Mesenchymal stem cell (in vitro differentiated cells and primary cell): Measurements from ENCODE around the gene EXOC4.

ENCODE experiments used
- DNase-seq: peaks from one replicate; pipeline ENCODE4 v3.0.0-alpha.2; 2013
- H2AFZ ChIP-seq: one replicate; pipeline ENCODE4 v1.6.1; 2013; ENCODE audit warnings: low read depth, mild to moderate bottlenecking, control low read depth, inconsistent platforms, low read length, moderate library complexity
- H2AK5ac ChIP-seq: 2 replicates; pipeline ENCODE4 v1.6.1; 2013; ENCODE audit warnings: low read length, moderate library complexity, mild to moderate bottlenecking, inconsistent platforms; ENCODE audit not compliant: severe bottlenecking
- H2BK120ac ChIP-seq: one replicate; pipeline ENCODE4 v1.6.1; 2013; ENCODE audit warnings: low read depth, mild to moderate bottlenecking, inconsistent platforms, low read length, moderate library complexity
- H2BK12ac ChIP-seq, 2 experiments: one replicate each; pipeline ENCODE4 v1.6.1; 2013; ENCODE audit warnings: inconsistent platforms in 2 of 2, low read length in 2 of 2, mild to moderate bottlenecking in 2 of 2, moderate library complexity in 2 of 2, control low read depth in 1 of 2
- H2BK15ac ChIP-seq: one replicate; pipeline ENCODE4 v1.6.1; 2013; ENCODE audit warnings: mild to moderate bottlenecking, low read depth, inconsistent platforms; ENCODE audit not compliant: poor library complexity, severe bottlenecking
- H2BK5ac ChIP-seq: 2 replicates; pipeline ENCODE4 v1.6.1; 2013; ENCODE audit warnings: low read depth, mild to moderate bottlenecking, low read length, control low read depth, inconsistent platforms; ENCODE audit not compliant: poor library complexity, severe bottlenecking
- H3K14ac ChIP-seq, 2 experiments: one replicate each; pipeline ENCODE4 v1.6.1; 2013; ENCODE audit warnings: inconsistent platforms in 2 of 2, low read length in 2 of 2, control low read depth in 1 of 2, mild to moderate bottlenecking in 1 of 2, moderate library complexity in 1 of 2
- H3K18ac ChIP-seq, 2 experiments: one replicate each; pipeline ENCODE4 v1.6.1; 2013; ENCODE audit warnings: inconsistent platforms in 2 of 2, low read length in 2 of 2, control low read depth in 1 of 2, low read depth in 1 of 2, mild to moderate bottlenecking in 1 of 2
- H3K23ac ChIP-seq, 2 experiments: one replicate each; pipeline ENCODE4 v1.6.1; 2013; ENCODE audit warnings: inconsistent platforms in 2 of 2, low read length in 2 of 2, mild to moderate bottlenecking in 2 of 2, moderate library complexity in 2 of 2, control low read depth in 1 of 2
- H3K27ac ChIP-seq: 2 replicates; pipeline ENCODE4 v1.5.1; 2013; ENCODE audit warnings: mild to moderate bottlenecking, moderate library complexity, low read length, control low read depth, inconsistent platforms; ENCODE audit not compliant: poor library complexity, severe bottlenecking
- H3K27me3 ChIP-seq, 2 experiments: 2 replicates each; pipeline versions ENCODE4 v1.6.1 to v1.7.0; 2013; ENCODE audit warnings: low read length in 2 of 2, mild to moderate bottlenecking in 2 of 2, moderate library complexity in 2 of 2, control low read depth in 1 of 2, inconsistent platforms in 1 of 2; ENCODE audit not compliant: control insufficient read depth in 1 of 2, insufficient read depth in 1 of 2
- H3K36me3 ChIP-seq, 2 experiments: 2 replicates each; pipeline versions ENCODE4 v1.6.1 to v1.7.0; 2013; ENCODE audit warnings: low read length in 2 of 2, control low read depth in 1 of 2, inconsistent platforms in 1 of 2, low read depth in 1 of 2, mild to moderate bottlenecking in 1 of 2; ENCODE audit not compliant: insufficient read depth in 2 of 2, control insufficient read depth in 1 of 2
- H3K4ac ChIP-seq, 2 experiments: one replicate each; pipeline ENCODE4 v1.6.1; 2013; ENCODE audit warnings: inconsistent platforms in 2 of 2, low read length in 2 of 2, mild to moderate bottlenecking in 2 of 2, moderate library complexity in 2 of 2, control low read depth in 1 of 2, low read depth in 1 of 2
- H3K4me1 ChIP-seq: 2 replicates; pipeline ENCODE4 v1.6.1; 2013; ENCODE audit warnings: low read depth, low read length, control low read depth; ENCODE audit not compliant: control insufficient read depth, insufficient read depth
- H3K4me2 ChIP-seq: 2 replicates; pipeline ENCODE4 v1.6.1; 2013; ENCODE audit warnings: low read length, mild to moderate bottlenecking, inconsistent platforms; ENCODE audit not compliant: poor library complexity, severe bottlenecking
- H3K4me3 ChIP-seq, 2 experiments: 2 replicates each; pipeline versions ENCODE4 v1.5.1 to v1.7.0; 2013; ENCODE audit warnings: low read length in 2 of 2, mild to moderate bottlenecking in 2 of 2, control low read depth in 1 of 2, low read depth in 1 of 2; ENCODE audit not compliant: insufficient read depth in 1 of 2
- H3K79me1 ChIP-seq: replicated peaks from 2 replicates; pipeline ENCODE4 v1.6.1; 2013; ENCODE audit warnings: mild to moderate bottlenecking, control low read depth, low read length, inconsistent platforms; ENCODE audit not compliant: poor library complexity, severe bottlenecking
- H3K9ac ChIP-seq: 2 replicates; pipeline ENCODE4 v1.7.0; 2013; ENCODE audit warnings: mild to moderate bottlenecking, low read length, moderate library complexity
- H3K9me3 ChIP-seq: 2 replicates; pipeline ENCODE4 v1.7.0; 2013; ENCODE audit warnings: mild to moderate bottlenecking, low read length; ENCODE audit not compliant: control insufficient read depth
- H4K8ac ChIP-seq: one replicate; pipeline ENCODE4 v1.6.1; 2013; ENCODE audit warnings: inconsistent platforms, mild to moderate bottlenecking, low read length, moderate library complexity
- H4K91ac ChIP-seq: one replicate; pipeline ENCODE4 v1.6.1; 2013; ENCODE audit warnings: mild to moderate bottlenecking, low read length, inconsistent platforms
- WGBS: methylation state at CpG from one replicate; pipeline ENCODE4 v1.1.7; 2013; ENCODE audit warnings: mixed read lengths; 5-methylcytosine and 5-hydroxymethylcytosine counted together

Gene EXOC4

DNA sequence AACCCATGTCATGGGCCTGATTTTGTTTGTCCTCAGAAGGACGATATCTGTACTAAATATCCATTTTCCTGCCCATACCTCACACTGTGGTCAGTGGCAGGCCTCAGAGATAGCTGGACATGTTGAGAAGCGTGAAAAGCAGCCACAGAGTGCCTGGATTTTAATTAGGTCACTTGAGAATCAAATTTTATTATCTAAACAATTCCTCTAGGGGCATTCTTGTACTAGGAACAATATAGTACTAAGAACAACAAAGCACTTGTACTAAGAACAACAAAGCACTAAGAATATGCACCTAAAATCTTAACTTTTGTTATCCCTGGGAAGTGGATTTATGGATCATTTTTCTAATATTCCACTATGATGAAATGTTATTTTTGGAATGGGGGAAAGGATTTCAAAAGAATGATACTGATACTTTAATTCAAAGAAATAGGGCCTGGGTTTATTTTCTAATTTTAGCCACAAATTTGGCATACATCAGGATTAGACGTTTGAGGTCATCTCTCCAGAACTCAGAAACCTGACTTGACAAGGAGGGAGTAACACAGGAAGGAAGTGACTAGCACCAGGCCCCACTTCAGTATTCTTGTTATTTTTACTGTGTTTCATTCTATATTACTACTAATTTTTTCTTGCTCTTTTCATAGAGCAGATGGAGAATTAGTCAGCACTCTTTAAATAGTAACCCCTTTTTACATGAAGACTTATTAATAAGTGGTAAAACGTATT is 112.2 kb downstream of the EXOC4 start:
- Histone ChIP-seq H3K14ac (no peak overlapping the region), H2AFZ (no peak overlapping the region), H3K9me3 (no peaks in the 10 kb centered on the region), H3K9ac (peak overlapping the region; percentile 21), H2BK12ac (no peak overlapping the region), H2AK5ac (no peak overlapping the region), H3K4ac (no peak overlapping the region), H4K91ac (no peak overlapping the region), H4K8ac (no peak overlapping the region), H3K4me1 (no peaks in the 10 kb centered on the region), H2BK15ac (no peak overlapping the region), H3K36me3 (no peaks in the 10 kb centered on the region), H3K23ac (no peak overlapping the region), H3K27ac (no peak overlapping the region), H3K27me3 (no peaks in the 10 kb centered on the region), H3K18ac (no peak overlapping the region), H2BK5ac (no peak overlapping the region), H2BK120ac (no peak overlapping the region), H3K79me1 (peaks cover 15% of the 10 kb centered on the region), H3K4me2 (no peak overlapping the region), H3K4me3 (no peak overlapping the region)
- 70% methylated on average over 2 of the region's 4 CpGs for WGBS
- peak; percentile 33 for DNase-seq

DNA sequence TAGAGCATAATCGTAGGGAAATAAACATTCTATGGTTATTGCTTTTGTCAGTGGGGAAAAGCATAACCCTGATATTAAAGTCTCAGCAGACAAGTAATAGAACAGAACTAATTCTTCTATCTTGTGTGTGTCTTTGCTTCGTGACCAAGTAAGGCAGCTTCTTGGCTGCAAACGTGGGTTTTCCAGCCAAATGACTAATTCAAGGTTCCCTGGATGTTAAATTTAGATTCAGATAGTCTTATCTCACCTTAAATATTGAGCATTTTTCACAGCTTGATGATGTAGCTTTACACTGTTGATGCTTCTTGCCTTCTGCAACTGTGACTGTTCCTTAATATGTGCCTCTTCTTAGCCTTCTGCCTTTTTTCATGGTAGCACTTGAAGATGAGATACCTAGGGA is 113.0 kb downstream of the EXOC4 start:
- no peaks in the 10 kb centered on the region for H3K4me1 ChIP-seq
- WGBS, result 100% methylated on average over 1 of the region's 3 CpGs
- H3K27ac ChIP-seq, result peak overlapping the region; percentile 7
- no peak overlapping the region for H2AK5ac ChIP-seq
- DNase-seq, result no peak
- no peak overlapping the region for H3K4ac ChIP-seq
- no peak overlapping the region for H4K91ac ChIP-seq
- H3K9me3 ChIP-seq, result no peaks in the 10 kb centered on the region
- no peak overlapping the region for H3K9ac ChIP-seq
- H2BK15ac ChIP-seq, result no peak overlapping the region
- H3K79me1 ChIP-seq, result peaks cover 13% of the 10 kb centered on the region
- H3K4me3 ChIP-seq, result no peak overlapping the region
- H2BK120ac ChIP-seq, result no peak overlapping the region
- H3K18ac ChIP-seq, result no peak overlapping the region
- no peak overlapping the region for H2AFZ ChIP-seq
- no peak overlapping the region for H3K14ac ChIP-seq
- H4K8ac ChIP-seq, result no peak overlapping the region
- H3K36me3 ChIP-seq, result no peaks in the 10 kb centered on the region
- no peaks in the 10 kb centered on the region for H3K27me3 ChIP-seq
- no peak overlapping the region for H3K23ac ChIP-seq
- H2BK5ac ChIP-seq, result no peak overlapping the region
- H2BK12ac ChIP-seq, result no peak overlapping the region
- no peak overlapping the region for H3K4me2 ChIP-seq

DNA sequence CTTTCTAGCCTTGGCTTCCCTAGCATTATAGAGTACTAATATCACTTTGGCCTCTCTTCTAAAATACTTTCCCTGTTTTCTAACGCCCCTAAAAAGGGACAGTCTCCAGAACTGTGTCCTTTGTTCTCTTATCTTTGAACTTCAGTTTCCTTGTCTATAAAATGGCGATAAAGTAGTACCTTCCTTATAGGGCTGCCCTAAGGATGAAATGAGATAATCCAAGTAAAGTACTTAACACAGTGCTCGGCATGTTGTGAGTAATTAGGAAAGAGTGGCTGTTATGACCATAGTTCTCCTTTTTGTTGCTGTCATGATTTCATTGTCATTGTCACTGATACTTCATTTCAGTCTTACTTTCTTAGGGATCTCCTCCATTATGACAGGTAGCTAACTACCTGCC is 114.7 kb downstream of the EXOC4 start:
- H3K18ac ChIP-seq, result no peak overlapping the region
- H2AFZ ChIP-seq, result no peak overlapping the region
- no peak overlapping the region for H3K4ac ChIP-seq
- no peaks in the 10 kb centered on the region for H3K27me3 ChIP-seq
- H2BK120ac ChIP-seq, result no peak overlapping the region
- no peak overlapping the region for H4K91ac ChIP-seq
- no peak overlapping the region for H3K14ac ChIP-seq
- H3K27ac ChIP-seq, result no peak overlapping the region
- H3K4me1 ChIP-seq, result no peaks in the 10 kb centered on the region
- H3K79me1 ChIP-seq, result peaks cover 19% of the 10 kb centered on the region
- H3K9ac ChIP-seq, result no peak overlapping the region
- no peak overlapping the region for H4K8ac ChIP-seq
- H3K23ac ChIP-seq, result no peak overlapping the region
- no peaks in the 10 kb centered on the region for H3K36me3 ChIP-seq
- H3K9me3 ChIP-seq, result no peaks in the 10 kb centered on the region
- DNase-seq, result no peak
- H3K4me2 ChIP-seq, result no peak overlapping the region
- WGBS, result 100% methylated on average over 3 of the region's 3 CpGs
- no peak overlapping the region for H2AK5ac ChIP-seq
- no peak overlapping the region for H2BK5ac ChIP-seq
- no peak overlapping the region for H2BK12ac ChIP-seq
- H3K4me3 ChIP-seq, result no peak overlapping the region
- H2BK15ac ChIP-seq, result no peak overlapping the region

DNA sequence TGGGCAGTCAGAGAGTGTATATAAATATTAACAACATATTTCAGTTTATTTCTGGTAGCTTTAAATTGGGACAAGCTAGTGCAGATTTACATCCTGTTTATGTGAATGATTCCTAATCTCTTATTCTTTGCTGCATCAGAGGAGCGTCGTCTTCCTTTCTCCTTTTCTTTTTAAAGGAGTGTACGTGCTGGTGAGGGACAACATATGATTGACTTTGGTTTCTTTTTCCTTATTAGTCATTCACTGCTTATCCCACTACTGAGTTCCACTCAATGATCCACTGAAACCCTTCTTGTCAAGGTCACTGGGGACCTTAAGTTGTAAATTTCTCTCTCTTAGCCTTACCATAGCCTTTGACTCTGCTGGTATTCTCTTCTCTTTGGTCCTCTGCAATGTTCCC is 116.3 kb downstream of the EXOC4 start:
- no peak overlapping the region for H2BK5ac ChIP-seq
- no peaks in the 10 kb centered on the region for H3K27me3 ChIP-seq
- no peak overlapping the region for H3K9ac ChIP-seq
- H4K8ac ChIP-seq, result no peak overlapping the region
- H2AK5ac ChIP-seq, result no peak overlapping the region
- H3K18ac ChIP-seq, result no peak overlapping the region
- no peaks in the 10 kb centered on the region for H3K9me3 ChIP-seq
- no peak overlapping the region for H3K27ac ChIP-seq
- H4K91ac ChIP-seq, result no peak overlapping the region
- no peak overlapping the region for H2BK12ac ChIP-seq
- 92% methylated on average over 3 of the region's 3 CpGs for WGBS
- H3K4me2 ChIP-seq, result no peak overlapping the region
- peaks cover 16% of the 10 kb centered on the region for H3K79me1 ChIP-seq
- no peak overlapping the region for H3K23ac ChIP-seq
- H3K14ac ChIP-seq, result no peak overlapping the region
- H3K4ac ChIP-seq, result no peak overlapping the region
- no peak overlapping the region for H2BK15ac ChIP-seq
- DNase-seq, result peak; percentile 46
- no peaks in the 10 kb centered on the region for H3K36me3 ChIP-seq
- no peak overlapping the region for H2AFZ ChIP-seq
- H3K4me3 ChIP-seq, result no peak overlapping the region
- H2BK120ac ChIP-seq, result no peak overlapping the region
- no peaks in the 10 kb centered on the region for H3K4me1 ChIP-seq
